ENCODE results near the gene THRB. TPM values are rescaled to one million over a fixed set of nuclear protein-coding genes. Genes with fewer than 3 reads are reported as not detected.

THRB gene
- total and polyA plus RNA-seq, 9 of the 15 experiments (the other 6 are each of a cell fraction or from before 2014, with no cell fraction given): 1.7 to 14.9 (median 6.9) TPM

GRCh38 chr3:24138876-24139256 lies 355.8 kb downstream of the THRB start:
- FAIRE-seq (no peak), DNase-seq (ENCODE audit: extremely low read depth in 1 of 4, low spot score in 3 of 4) (no peak), ATAC-seq (no peak)
- in situ Hi-C loops (cut with MboI): no loop called here
- no TSS peak for BruUV-seq (replicated peaks)
- Histone ChIP-seq H3K36me3 (ENCODE audit: control insufficient read depth, insufficient read depth, low read length) (no peaks in the 10 kb centered on the region), H3K4me2 (ENCODE audit: insufficient read depth, low read length) (no peak overlapping the region), H3K9ac (ENCODE audit: insufficient read depth in 1 of 2, low read depth in 2 of 2, low read length in 2 of 2) (no peak overlapping the region), H4K20me1 (replicated peaks; ENCODE audit: control insufficient read depth, insufficient read depth, low read length) (no peaks in the 10 kb centered on the region), H3K4me3 (no peak overlapping the region), H3K9me3 (replicated peaks; ENCODE audit: control insufficient read depth, insufficient read depth, low read depth, low read length) (no peaks in the 10 kb centered on the region), H3K27ac (ENCODE audit: extremely low read depth, low read depth, low read length) (no peak overlapping the region), H3K9me1 (ENCODE audit: control insufficient read depth, insufficient read depth, low read length) (no peaks in the 10 kb centered on the region), H2AFZ (ENCODE audit: low read depth, low read length) (no peak overlapping the region), H3K4me1 (replicated peaks in 1 of 2; ENCODE audit: control insufficient read depth in 2 of 2, insufficient read depth in 2 of 2, low read length in 2 of 2) (no peaks in the 10 kb centered on the region), H3K79me2 (ENCODE audit: control insufficient read depth, insufficient read depth, low read length) (no peaks in the 10 kb centered on the region), H3K27me3 (ENCODE audit: control insufficient read depth in 2 of 2, insufficient read depth in 2 of 2, low read length in 2 of 2) (no peaks in the 10 kb centered on the region)
- POLR2A ChIA-PET: no interaction called here
- intact Hi-C loops (cut with micrococcal nuclease): no loop called here
- CTCF ChIA-PET (ENCODE audit: low intra/inter-chr PET ratio): no interaction called here
- 7% methylated on average over 1 of the region's 1 CpG for WGBS (ENCODE audit: insufficient coverage, low coverage, missing lambda C conversion rate)
- TF ChIP-seq ZC3H4 (CRISPR knock-in tag; IDR thresholded peaks at IDR 0.05; ENCODE audit: borderline replicate concordance) (no peak), ZBTB11 (CRISPR knock-in tag; IDR thresholded peaks at IDR 0.05) (no peak), ZKSCAN8 (CRISPR knock-in tag; IDR thresholded peaks at IDR 0.05) (no peak), FOXO4 (CRISPR knock-in tag; IDR thresholded peaks at IDR 0.05) (no peak), NFIX (CRISPR knock-in tag; IDR thresholded peaks at IDR 0.05; ENCODE audit: low read depth) (no peak), ZNF384 (IDR thresholded peaks at IDR 0.05; ENCODE audit: low read depth, low read length) (no peak), CUX1 (CRISPR knock-in tag; IDR thresholded peaks at IDR 0.05) (no peak), LCOR (CRISPR knock-in tag; IDR thresholded peaks at IDR 0.05) (no peak), HES1 (IDR thresholded peaks at IDR 0.05; ENCODE audit: low read depth) (no peak), ZBTB2 (IDR thresholded peaks at IDR 0.05) (no peak)

All from K562 (cell line).